Type B pancreatic cell (in vitro differentiated cells): ENCODE data around the gene HDAC8. TPM values are rescaled to one million over a fixed set of nuclear protein-coding genes. Genes with fewer than 3 reads are reported as not detected.

Experiments
- DNase-seq: peaks from one replicate; pipeline ENCODE4 v3.0.0; 2021; ENCODE audit warnings: mixed read lengths; ENCODE audit not compliant: unreplicated experiment; ENCODE audit errors: extremely low spot score
- H3K27ac Mint-ChIP-seq: 2 replicates; pipeline ENCODE4 v1.8.0; 2021; ENCODE audit warnings: mild to moderate bottlenecking, mixed read lengths
- H3K27me3 Mint-ChIP-seq: 2 replicates; pipeline ENCODE4 v1.8.0; 2021; ENCODE audit warnings: mixed read lengths
- H3K36me3 Mint-ChIP-seq: 2 replicates; pipeline ENCODE4 v1.8.0; 2021; ENCODE audit warnings: mixed read lengths
- H3K4me1 Mint-ChIP-seq: one replicate; pipeline ENCODE4 v1.8.0; 2021; ENCODE audit warnings: mixed read lengths; ENCODE audit not compliant: unreplicated experiment
- H3K4me3 Mint-ChIP-seq: 2 replicates; pipeline ENCODE4 v1.8.0; 2021; ENCODE audit warnings: mild to moderate bottlenecking, mixed read lengths
- H3K9me3 Mint-ChIP-seq: 2 replicates; pipeline ENCODE4 v1.8.0; 2021; ENCODE audit warnings: mixed read lengths
- CTCF ChIP-seq: fragments of 200-600 bp; sonication (generic); conservative IDR thresholded peaks from 2 replicates; pipeline ENCODE4 v1.5.0; 2021; ENCODE audit warnings: antibody characterized with exemption, mild to moderate bottlenecking
- total RNA-seq: library from RNA; stranded (reverse); gene quantifications from 2 replicates; pipeline ENCODE4 v1.2.1, GENCODE V29; 2021; ENCODE audit warnings: low replicate concordance

Gene HDAC8
- total RNA-seq, 1 donor from 2014 or later: 32.4 TPM

- H3K9me3 Mint-ChIP-seq: no peaks in the 10 kb centered on the region
- H3K36me3 Mint-ChIP-seq: no peaks in the 10 kb centered on the region
- peaks cover 60% of the 10 kb centered on the region for H3K27me3 Mint-ChIP-seq
- H3K4me1 Mint-ChIP-seq: peaks cover 7% of the 10 kb centered on the region
- no peak for TF ChIP-seq CTCF
- no peak overlapping the region for H3K27ac Mint-ChIP-seq
- DNase-seq: no peak
- H3K4me3 Mint-ChIP-seq: peak overlapping the region; percentile 80
Observed at GRCh38 chrX:72307646-72308051, 265.0 kb downstream of the HDAC8 start.

- Mint-ChIP-seq H3K27ac (no peak overlapping the region), H3K4me1 (peaks cover 7% of the 10 kb centered on the region), H3K9me3 (no peaks in the 10 kb centered on the region), H3K4me3 (peak overlapping the region; percentile 90), H3K27me3 (peaks cover 66% of the 10 kb centered on the region), H3K36me3 (no peaks in the 10 kb centered on the region)
- no peak for TF ChIP-seq CTCF
- no peak for DNase-seq
Observed at GRCh38 chrX:72306851-72307645, 265.6 kb downstream of the HDAC8 start.

GRCh38 chrX:72306085-72306801 is 266.4 kb downstream of the HDAC8 start:
- peak; percentile 38 for TF ChIP-seq CTCF
- DNase-seq: no peak
- Mint-ChIP-seq H3K27ac (no peak overlapping the region), H3K4me1 (peaks cover 7% of the 10 kb centered on the region), H3K36me3 (no peaks in the 10 kb centered on the region), H3K27me3 (peaks cover 71% of the 10 kb centered on the region), H3K9me3 (no peaks in the 10 kb centered on the region), H3K4me3 (peak overlapping the region; percentile 90)

- H3K27me3 Mint-ChIP-seq: peaks cover 75% of the 10 kb centered on the region
- H3K4me3 Mint-ChIP-seq: peak within 1 kb of the TSS; percentile 90
- TF ChIP-seq CTCF: no peak
- no peaks in the 10 kb centered on the region for H3K36me3 Mint-ChIP-seq
- peaks cover 7% of the 10 kb centered on the region for H3K4me1 Mint-ChIP-seq
- H3K27ac Mint-ChIP-seq: peak within 1 kb of the TSS; percentile 48
- no peak for DNase-seq
- no peaks in the 10 kb centered on the region for H3K9me3 Mint-ChIP-seq
Observed at GRCh38 chrX:72305286-72306084, 267.2 kb downstream of the HDAC8 start, which contains the start of gene CITED1. Gene CITED1 (minus strand): TSS chrX:72305914. CDS start chrX:72302869, 3,045 bp downstream.

- Mint-ChIP-seq H3K4me3 (peak overlapping the region; percentile 86), H3K27me3 (peaks cover 79% of the 10 kb centered on the region), H3K27ac (no peak overlapping the region), H3K4me1 (peaks cover 7% of the 10 kb centered on the region), H3K36me3 (no peaks in the 10 kb centered on the region), H3K9me3 (no peaks in the 10 kb centered on the region)
- no peak for TF ChIP-seq CTCF
- DNase-seq: no peak
Observed at GRCh38 chrX:72304877-72305276, 267.8 kb downstream of the HDAC8 start.
